Panc1 (cell line): ENCODE results near the gene TBXAS1.

Source experiments
- CTCF ChIP-seq: fragments of 450-650 bp; IDR thresholded peaks from 2 replicates; pipeline ENCODE4 v1.5.1; 2017; ENCODE audit warnings: mild to moderate bottlenecking
- POLR2AphosphoS5 ChIP-seq: IDR thresholded peaks from 2 replicates; pipeline ENCODE4 v1.6.1; 2012; ENCODE audit warnings: mild to moderate bottlenecking, low read depth, low read length, moderate library complexity

GRCh38 chr7:140022582-140023211 is 193.6 kb downstream of the TBXAS1 start:
- no peak for TF ChIP-seq CTCF
- no peak for TF ChIP-seq POLR2AphosphoS5
